ENCODE data around the gene TM2D1.
"Not testable (repeated sequence)": the region's sequence is repeated elsewhere in the genome, so short reads cannot be mapped to it uniquely, and the experiment has no call there.

TM2D1 gene

DNA sequence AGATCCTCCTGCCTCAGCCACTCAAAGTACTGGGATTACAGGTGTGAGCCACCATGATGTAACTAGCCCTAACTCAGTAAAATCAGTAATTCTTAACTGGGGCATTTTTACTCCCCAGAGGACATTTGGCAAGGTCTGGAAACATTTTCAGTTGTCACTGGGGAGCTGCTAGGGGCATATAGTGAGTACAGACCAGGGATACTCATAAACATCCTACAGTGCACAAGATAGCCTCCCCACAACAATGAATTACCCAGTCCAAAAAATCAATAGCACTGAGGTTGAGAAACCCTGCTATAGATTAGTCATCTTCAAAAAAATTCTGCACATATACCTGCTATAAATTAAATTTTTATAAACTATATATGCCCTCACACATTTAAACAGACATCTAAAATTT is 13.0 kb downstream of the TM2D1 start:
- DNase-seq, result no peak

DNA sequence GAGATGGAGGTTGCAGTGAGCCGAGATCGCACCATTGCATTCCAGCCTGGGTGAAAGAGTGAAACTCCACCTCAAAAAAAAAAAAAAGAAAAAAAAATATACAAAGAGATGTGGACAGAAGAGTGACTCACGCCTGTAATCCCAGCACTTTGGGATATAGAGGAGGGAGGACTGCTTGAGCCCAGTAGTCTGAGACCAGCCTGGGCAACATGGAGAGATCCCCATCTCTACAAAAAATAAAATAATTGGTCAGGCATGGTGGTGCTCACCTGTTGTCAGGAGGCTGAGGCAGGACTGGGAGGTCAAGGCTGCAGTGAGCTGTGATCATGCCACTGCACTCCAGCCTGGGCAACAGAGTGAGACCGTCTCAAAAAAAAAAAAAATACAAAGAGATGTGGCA is 13.7 kb downstream of the TM2D1 start:
- not testable (repeated sequence) for DNase-seq

DNA sequence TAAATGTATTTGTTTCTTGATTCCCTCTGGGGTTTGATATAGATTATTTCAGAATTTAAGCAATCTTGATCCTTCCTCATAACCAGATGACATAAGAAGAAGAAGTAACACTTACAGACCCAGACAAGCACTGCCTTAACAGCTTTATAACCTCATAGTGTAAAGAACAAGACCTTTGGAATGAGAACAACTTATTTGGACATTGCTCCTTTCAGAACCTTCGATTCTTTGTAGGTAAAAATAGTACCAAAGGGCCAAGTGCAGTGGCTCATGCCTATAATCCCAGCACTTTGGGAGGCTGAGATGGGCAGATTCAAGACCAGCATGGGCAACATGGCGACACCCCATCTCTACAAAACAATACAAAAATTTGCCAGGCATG is 15.0 kb downstream of the TM2D1 start:
- DNase-seq, result no peak

DNA sequence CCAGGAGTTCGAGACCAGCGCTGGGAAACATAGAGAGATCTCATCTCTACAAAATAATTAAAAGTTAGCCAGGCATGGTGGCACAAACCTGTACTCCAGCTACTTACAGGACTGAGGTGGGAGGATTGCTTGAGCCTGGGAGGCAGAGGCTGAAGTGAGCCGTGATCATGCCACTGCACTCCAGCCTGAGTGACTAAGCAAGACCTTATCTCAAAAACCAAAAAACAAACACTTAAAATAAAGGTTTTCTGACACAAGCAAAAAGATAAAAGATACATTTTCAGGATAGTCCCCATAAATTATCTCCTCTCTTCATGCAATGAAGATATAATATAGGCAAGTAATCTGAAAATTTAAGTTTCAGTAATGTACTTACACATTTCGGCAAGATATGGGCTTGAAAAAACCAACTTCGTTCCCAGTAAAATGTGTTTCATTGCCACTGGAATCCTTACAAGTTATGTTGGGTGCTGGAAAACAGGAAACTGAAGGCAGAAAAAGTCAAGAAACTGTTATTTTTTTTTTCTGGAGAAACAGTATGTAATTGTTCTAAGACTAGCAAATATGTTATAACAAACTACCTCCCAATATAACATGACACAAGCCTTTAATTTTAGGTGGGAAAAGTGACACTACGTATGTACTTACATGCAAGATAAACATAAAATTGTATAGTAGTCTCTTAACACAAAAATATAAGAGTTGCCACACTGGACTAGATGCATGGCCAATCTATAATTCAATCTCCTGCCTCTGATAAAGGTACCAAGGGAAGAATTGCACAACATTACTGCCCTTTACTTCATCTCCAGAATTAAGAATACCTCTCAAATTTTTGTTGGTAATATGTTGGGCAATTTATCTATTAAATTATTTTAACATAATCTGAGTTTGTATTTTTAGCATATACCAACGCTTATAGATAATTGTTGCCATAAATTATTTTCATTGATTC is 15.7 kb downstream of the TM2D1 start:
- no peak for DNase-seq

DNA sequence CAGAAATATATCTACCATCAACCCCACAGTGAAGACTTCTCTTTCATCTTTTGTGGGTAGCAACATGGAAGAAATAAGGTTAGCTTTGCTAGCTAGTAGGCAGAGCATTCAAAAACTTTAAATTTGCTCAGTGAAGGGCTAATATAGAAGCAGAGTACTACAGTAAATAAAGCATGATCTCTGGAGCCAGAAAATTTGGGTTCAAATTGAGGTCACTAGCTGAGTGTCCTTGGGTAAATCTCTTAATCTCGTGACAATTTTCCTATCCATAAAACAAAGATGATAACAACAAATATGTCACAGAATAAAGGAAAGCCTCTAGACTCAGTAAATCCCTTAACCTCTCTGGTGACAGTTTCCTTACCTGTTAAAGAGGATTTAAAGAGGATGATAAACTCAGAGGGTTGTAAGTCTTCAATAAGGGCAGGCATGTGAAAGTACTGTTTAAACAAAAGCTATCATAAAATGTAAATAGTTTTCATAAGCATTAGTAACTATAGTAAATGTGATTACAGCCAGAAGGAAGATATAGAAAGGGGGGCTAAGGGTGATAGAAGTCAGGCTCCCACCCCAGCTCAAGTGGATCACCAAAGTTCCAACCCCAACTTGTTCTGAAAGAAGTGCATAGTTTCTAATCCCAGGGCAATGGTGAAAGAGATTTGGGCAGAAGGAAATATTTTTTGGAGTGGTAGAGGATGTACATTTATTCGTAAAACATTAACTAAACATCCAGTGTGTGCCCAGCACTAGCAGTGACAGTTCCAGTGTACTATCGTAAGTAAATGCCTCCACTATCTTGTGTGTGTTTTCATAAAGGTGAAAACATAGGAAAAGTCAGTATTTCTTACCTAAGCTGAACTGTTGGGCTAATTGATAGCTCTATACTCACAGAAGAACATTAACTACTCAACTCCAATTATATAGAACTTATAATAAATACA is 24.8 kb downstream of the TM2D1 start:
- DNase-seq, result no peak

DNA sequence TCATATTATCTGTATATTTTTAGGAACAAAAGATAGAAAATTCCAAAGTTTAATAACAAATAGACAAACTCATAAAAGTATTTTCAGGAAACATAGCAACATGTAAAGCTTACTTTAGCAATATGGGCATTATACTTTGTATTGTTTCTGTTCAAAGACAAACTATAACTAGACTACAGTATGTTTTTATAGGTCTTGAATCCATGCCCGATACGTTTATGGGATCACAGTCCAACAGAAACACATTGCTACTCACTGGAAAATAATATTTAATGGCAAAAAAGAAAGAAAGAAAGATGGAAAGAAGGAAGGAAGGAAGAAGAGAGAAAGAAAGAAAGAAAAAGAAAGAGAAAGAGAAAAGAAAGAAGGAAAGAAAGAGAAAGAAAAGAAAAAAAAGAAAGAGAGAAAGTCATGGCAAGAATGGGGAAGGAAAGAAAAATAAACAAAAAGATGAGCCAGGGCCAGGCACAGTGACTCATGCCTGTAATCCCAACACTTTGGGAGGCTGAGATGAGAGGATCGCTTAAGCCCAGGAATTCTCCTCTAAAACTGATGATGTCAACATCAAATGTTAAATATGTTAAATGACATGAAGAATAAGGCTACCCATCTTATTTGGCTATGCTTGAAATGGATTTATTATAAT is 32.7 kb downstream of the TM2D1 start:
- DNase-seq, result no peak

DNA sequence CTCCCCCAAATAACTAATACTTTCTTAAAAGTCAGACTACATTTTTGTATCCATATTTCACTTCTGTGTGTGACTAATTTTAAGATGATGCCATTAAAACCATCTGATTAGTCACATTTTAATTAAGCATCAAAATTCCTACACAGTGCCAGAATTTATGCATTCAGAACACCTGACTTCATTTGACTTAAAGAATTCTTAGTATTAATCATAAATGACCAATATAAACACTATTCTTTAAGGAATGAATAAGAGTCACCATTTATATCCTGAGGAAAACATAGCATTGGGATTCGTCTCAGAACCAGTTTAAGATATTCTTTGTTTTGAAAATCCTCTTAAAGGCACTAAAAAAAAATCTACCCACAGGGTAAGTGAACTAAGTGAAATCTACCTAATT is 37.0 kb downstream of the TM2D1 start:
- DNase-seq, result no peak

DNA sequence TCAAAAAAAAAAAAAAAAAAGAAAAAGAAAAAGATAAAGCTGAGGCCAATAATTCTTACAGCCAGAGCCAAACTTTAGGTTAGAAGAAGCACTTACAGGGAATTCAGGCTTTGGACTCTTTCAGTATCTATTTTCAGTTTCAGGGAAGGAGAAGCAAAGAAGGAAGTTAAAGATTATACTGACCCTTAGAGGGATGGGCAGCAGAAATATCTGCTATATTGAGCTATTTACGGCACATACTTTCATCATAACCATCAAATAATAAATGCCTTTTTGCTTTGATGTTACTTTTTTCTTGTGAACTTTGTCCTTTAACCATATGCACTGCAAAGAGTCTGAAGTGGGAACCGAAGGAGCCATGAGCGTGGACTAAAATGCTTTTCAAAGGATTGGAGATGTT is 42.0 kb downstream of the TM2D1 start:
- no peak for DNase-seq

DNA sequence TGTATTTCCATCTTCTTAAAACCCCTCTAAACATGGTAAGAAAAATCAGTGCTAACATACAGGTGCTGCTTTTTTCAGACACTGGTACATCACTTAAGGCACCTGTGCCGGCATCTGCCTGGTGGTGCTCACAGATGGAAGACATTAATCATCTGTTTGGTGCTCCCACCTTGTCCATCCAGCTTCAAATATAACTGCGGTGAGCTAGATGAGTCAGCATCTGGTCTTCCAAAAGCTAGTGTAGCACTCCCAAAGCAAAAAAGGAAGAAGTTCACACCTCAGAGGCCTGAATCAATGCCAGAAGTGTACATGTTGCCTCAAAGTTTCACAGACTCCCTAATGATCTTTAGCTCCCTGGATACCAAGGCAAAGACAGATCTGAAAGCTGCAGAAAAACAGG is 44.4 kb downstream of the TM2D1 start:
- DNase-seq, result no peak

DNA sequence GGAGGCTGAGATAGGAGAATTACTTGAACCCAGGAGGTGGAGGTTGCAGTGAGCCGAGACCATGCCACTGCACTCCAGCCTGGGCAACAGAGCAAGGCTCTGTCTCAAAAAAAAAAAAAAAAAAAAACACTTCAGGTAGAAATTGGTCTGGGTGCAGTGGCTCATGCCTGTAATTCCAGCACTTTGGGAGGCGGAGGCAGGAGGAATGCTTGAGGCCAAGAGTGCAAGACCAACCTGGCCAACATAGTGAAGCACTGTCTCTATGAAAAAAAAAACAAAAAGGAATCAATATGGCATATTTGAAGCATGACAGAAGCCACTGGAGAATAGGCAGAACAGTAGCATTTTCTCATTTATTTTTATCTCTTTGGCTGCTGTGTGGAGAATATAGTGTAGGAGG is 48.1 kb downstream of the TM2D1 start:
- not testable (repeated sequence) for DNase-seq

DNA sequence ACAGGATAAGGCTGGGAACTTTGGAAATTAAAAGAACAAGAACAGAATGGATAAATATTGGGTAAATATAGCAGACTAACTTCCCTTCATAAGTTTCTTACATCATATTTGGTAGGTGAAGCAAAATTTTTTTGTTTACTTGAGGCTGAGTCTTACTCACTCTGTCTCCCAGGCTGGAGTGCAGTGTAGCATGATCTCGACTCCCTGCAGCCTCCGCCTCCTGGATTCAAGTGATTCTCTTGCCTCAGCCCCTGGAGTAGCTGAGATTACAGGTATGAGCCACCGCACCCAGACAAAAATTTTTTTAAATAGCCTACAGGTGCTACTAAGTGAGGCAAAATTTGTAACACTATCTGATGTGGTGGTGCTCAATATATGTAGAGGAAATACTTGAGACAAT is 50.7 kb downstream of the TM2D1 start:
- no peak for DNase-seq

DNA sequence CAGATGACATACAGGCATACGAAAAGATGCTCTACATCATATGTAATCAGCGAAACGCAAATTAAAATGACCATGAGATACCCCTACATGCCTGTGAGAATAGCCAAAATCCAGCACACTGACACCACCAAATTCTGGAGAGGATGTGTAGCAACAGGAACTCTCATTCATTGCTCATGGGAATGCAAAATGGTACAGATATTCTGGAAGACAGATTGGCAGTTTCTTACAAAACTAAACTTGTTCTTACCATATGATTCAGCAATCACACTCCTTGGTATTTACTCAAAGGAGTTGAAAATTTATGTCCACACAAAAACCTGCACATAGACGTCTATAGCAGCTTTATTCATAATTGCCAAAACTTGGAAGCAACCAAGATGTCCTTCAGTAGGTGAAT is 52.6 kb downstream of the TM2D1 start:
- DNase-seq, result no peak

DNA sequence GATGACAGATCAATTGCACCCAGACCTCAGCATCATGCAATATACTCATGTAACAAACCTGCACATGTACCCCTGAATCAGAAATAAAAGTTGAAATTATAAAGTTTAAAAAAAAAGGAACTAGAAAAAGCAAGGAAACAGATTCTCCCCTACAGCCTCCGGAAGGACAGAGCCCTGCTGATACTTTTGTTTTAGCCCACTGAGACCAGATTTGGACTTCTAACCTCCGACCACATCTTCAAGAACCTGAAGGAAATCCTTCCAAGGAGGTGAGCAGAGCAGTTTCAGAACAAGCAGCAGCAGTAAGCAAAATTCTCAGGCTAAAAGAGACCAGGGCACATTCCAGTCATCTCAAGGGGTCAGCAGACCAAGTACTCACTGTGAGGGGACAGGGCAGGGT is 54.5 kb downstream of the TM2D1 start:
- no peak for DNase-seq

DNA sequence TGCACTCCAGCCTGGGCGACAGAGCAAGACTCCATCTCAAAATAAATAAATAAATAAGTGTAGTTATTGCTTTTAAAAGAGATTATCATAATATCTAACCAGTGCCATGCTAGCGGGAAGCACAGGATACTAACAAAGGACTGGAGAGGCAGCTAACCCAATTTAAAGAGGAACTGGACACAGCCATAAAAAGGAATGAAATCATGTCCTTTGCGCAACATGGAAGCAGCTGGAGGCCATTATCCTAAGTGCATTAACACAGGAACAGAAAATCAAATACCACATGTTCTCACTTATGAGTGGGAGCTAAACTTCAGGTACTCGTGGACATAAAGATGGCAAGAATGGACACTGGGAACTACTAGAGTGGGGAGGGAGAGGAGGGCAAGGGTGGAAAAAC is 54.9 kb downstream of the TM2D1 start:
- DNase-seq, result no peak

DNA sequence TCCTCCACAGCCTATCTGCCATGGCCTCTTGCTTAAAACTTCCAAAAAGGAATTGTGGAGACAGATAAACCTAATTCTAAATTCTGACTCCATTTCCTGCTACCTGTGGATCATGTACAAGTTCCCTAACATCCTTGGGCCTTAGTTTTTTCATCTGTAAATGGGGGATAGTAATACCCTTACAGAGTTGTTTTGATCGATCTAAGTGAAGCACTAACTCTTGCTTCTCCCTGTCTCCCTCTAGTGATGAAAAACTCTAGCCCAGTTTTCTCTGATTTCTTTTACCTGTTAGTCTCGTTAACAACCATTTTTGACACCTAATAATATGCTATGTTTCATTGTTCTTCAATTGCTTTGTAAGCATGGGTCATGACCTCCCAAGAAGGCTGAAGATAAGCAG is 65.9 kb downstream of the TM2D1 start:
- no peak for DNase-seq

DNA sequence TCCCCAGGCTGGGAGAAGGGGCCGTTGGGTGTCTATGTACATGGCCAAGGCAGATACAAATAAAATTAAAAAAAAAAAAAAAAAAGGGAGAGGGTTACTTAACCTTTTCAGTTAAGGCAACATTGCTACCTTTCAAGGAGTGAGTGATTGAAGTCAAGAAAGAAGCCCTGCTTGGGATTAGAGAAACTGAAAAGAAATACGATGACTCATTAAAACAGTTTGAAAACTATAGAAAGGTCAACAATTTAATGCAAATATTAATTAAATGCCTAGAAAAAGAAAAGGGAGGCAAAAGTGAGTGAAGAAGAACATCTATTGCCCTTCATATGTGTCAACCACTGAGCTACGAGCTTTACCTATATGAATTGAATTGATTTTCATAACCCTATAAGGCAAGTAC is 69.5 kb downstream of the TM2D1 start:
- no peak for DNase-seq

DNA sequence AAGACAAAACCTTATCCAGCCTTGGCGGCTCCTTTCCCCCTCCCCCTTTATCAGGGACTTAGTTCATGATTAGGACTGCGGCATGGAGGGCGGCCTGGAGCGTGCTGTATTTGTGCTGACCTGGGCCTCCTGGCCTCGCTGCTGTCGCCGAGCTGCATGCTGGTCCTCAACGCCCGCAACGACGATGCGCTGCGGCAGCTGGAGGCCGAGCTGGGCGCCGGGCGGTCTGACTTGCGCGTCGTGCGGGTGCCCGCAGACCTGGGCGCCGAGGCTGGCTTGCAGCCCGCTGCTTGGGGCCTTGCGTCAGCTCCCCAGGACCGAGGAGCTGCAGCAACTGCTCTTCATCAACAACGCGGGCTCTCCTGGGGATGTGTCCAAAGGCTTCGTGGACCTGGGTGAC is 70.9 kb downstream of the TM2D1 start:
- DNase-seq, result no peak

DNA sequence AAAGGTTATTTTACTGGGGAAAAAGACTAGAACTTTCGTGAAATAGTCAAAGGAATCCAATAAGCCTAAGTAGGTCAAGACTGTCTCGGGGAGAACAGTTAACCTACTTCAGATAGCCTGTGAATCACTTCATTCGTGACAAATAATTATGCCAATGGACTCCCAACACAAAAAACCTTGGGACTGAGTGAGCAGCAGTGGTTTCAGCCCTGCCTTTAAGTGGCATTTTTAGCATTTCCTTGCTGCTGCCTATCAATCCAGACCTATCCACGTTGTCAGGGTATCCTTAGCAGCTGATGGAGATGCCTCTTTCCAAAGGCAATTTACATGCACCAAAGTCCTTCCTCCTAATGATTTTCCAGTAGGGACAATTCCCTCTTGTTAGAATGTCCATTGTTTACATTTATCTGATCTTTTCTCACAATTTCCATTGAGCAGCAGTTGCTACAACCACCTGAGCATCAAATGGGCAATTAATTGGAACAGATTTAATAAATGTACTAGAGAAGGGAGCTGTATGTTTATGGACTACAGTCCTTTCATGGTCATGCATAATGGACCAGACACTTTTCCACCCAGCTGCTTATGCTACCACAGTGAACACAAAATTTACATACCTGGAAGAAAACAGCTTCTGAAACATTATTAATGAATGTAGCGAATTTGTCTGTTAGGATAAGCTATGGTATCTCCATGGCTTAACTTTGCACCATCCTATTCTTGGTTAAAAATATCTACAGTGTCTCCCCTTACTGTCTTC is 75.8 kb downstream of the TM2D1 start:
- no peak for DNase-seq

DNA sequence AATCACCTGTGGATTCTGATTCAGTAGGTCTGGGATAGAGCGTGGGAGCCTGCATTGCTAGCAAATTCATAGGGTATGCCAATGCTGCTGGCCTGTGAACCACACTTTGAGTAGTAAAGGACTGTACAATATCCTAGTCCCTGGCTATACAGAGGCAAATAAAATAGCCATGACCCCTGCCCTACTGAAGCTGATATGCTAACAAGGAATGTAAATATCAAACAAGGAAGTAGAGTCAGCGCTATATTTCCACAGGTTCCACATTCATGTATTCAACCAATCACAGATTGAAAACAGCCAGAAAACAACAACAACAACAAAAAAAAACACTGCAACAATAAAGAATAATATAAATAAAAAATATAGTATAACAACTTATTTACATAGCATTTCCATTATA is 77.8 kb downstream of the TM2D1 start:
- no peak for DNase-seq

DNA sequence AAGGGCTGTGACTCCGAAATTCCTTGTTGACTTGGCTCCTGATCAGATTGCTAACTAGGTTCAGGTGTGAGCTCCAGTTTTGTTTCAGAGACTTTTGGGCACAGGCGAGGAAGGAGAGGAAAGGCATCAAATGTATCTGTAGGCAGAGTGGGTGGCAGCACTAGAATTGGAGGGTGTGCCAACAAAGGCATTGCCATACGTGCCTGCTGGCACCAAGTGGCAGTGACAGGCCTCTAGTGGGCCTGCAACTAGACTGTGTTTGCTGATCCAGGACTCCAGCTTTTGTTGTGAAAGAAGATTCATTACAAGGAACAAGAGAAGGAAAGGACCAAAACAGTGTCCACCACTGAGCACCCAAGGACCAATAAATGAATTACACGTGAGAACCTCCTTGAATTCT is 79.5 kb downstream of the TM2D1 start:
- no peak for DNase-seq

DNA sequence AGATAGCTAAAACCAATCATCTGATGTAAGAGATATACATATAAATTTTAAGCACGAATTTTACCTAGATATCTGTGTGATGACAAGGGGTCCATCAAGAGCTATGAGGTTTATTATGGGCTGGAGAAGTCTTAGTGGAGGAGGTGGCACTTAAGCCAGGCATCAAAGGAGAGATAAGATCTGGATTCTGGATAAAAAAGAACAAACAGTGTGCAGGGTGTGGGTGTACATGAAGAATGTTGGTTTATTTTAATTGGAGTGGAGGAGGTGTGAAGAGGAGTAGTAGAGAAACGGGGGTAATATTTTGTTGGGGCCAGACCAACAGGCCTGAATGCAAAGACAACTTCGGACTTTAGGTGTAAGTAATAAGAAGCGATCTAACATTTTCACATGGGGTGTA is 80.6 kb downstream of the TM2D1 start:
- no peak for DNase-seq

DNA sequence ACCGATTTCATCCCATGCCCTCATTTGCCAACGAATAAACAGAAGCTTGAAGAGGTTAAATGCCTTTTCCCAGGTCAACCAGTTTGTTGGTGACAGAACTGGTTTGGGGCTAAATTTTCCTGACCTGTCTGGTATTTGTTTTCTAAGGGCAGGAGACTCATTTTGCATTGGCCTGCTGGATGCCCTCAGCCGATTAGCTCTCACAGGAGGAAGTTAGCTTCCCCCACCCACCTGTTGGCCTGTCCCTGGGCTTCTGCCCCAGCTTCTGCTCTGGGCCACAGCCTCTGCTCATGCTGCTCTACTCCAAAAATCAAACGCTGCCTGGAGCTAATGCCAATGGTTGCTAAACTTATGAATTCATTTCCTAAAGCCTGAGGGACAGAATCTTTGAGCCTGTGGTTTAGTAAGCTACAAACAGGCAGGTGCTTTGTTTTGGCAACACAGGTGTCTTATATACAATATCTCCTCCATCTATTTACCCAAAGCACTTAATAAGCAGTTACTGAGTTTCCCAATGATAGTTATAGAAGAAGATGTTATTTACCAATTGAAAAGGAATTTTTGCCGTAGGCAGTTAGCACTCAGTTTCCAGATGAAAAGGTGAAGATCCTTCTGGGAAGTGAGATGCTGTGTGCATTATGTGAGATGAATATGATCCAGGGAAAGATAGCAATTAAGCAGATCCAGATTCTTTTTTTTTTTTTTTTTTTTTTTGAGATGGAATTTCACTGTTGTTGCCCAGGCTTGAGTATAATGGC is 82.3 kb downstream of the TM2D1 start:
- DNase-seq, result no peak
